ENCODE measurements around the gene PARVB.

PARVB gene

GRCh38 chr22:43994416-43994815 is 29.7 kb upstream of the PARVB start:
- Histone ChIP-seq H3K9me3 (no peaks in the 10 kb centered on the region), H3K4me3 (ENCODE audit: low read depth in 1 of 2, low read length in 1 of 2) (no peak overlapping the region), H3K4me1 (ENCODE audit: control insufficient read depth in 1 of 2, insufficient read depth in 1 of 2, low read depth in 1 of 2, low read length in 1 of 2) (peaks cover 11 to 13% of the 10 kb centered on the region in 2 experiments), H3K36me3 (peaks cover 44% of the 10 kb centered on the region), H3K27me3 (no peaks in the 10 kb centered on the region), H3K27ac (no peak overlapping the region)
- no peak for TF ChIP-seq CTCF (IDR thresholded peaks at IDR 0.05)

DNA sequence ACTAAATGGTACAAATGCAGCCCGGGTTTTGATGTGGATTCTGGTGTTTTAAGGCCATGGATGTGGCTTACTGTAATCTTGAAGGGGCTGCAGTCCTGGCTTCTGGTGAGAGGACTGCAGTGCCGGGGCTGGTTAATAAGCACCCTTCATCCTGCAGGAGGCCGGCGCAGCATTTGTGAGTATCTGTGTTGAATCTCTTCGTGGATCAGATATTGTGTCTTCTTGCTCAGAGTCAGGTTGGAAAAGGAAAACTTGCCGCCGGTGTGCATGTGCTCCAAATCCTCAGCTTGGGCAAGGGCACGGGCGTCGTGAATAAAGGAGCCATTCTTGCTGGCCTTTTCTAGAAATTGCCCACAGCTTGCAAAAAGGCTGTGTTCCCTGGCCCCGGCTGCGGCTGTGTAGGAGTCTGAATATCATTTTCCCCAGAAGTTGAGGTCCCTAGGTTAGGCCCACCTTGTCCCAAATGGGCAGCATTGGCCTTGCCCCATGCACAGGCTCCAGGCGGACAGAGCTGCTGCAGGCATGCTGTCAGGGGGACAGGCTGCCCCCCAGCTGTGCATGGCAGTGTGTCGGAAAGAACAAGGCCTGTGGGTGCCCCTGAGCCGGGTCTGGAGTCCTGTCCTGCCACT is 28.9 kb upstream of the PARVB start:
- H3K9me3 ChIP-seq: no peaks in the 10 kb centered on the region
- H3K4me1 ChIP-seq (ENCODE audit: control insufficient read depth in 1 of 2, insufficient read depth in 1 of 2, low read depth in 1 of 2, low read length in 1 of 2): peaks cover 11 to 13% of the 10 kb centered on the region in 2 experiments
- peaks cover 36% of the 10 kb centered on the region for H3K36me3 ChIP-seq
- peak overlapping the region; percentile 70 for H3K27ac ChIP-seq
- TF ChIP-seq CTCF (IDR thresholded peaks at IDR 0.05): no peak
- H3K27me3 ChIP-seq: no peaks in the 10 kb centered on the region
- peak overlapping the region; percentile 48 to 50 for H3K4me3 ChIP-seq (ENCODE audit: low read depth in 1 of 2, low read length in 1 of 2)

DNA sequence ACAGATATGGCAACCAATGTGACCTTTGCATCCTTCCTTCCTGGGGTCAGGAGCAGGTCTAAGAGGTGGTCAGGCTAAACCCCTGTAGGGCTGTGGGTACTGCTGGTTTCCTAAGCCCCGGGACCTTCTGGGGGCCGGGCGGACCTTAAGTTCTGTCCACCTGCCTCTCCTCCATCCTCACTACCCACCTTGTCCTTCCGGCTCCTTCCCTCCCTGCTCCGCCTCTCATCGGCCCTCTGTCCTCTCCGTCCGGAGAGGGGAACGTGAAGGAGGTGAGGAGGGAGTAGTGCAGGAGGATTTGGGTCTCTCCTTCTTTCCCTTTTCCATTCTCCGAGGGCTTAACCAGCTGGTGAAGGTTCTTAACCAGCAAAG is 28.3 kb upstream of the PARVB start:
- H3K27ac ChIP-seq: peak overlapping the region; percentile 70

GRCh38 chr22:43996170-43996980 is 27.7 kb upstream of the PARVB start:
- Histone ChIP-seq H3K4me1 (ENCODE audit: control insufficient read depth in 1 of 2, insufficient read depth in 1 of 2, low read depth in 1 of 2, low read length in 1 of 2) (peaks cover 11 to 13% of the 10 kb centered on the region in 2 experiments), H3K4me3 (ENCODE audit: low read depth in 1 of 2, low read length in 1 of 2) (peak overlapping the region; percentile 48 to 50), H3K36me3 (peaks cover 24% of the 10 kb centered on the region), H3K27ac (peak overlapping the region; percentile 70), H3K27me3 (no peaks in the 10 kb centered on the region), H3K9me3 (no peaks in the 10 kb centered on the region)
- TF ChIP-seq CTCF (IDR thresholded peaks at IDR 0.05): no peak

More for the DNA sequence above, 28.3 kb upstream of the PARVB start:
- Histone ChIP-seq H3K4me1 (ENCODE audit: control insufficient read depth in 1 of 2, insufficient read depth in 1 of 2, low read depth in 1 of 2, low read length in 1 of 2) (peaks cover 11 to 13% of the 10 kb centered on the region in 2 experiments), H3K27me3 (no peaks in the 10 kb centered on the region), H3K9me3 (no peaks in the 10 kb centered on the region), H3K4me3 (ENCODE audit: low read depth in 1 of 2, low read length in 1 of 2) (peak overlapping the region; percentile 48 to 50), H3K36me3 (peaks cover 30% of the 10 kb centered on the region)
- no peak for TF ChIP-seq CTCF (IDR thresholded peaks at IDR 0.05)

DNA sequence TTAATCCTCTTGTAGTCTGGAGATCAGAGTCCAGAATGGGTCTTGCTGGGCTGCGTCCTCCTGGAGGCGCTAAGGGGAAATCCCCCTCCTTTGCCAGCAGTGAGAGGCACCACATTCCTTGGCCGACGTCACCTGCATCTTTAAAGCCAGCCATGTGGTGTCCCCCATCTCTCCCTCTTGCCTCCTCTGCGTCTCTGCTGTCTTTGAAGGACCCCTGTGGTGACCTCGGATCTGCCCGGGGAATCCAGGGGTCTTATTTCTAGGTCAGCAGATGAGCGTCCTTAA is 27.2 kb upstream of the PARVB start:
- no peak overlapping the region for H3K27ac ChIP-seq
- peaks cover 19% of the 10 kb centered on the region for H3K36me3 ChIP-seq
- no peak overlapping the region for H3K4me3 ChIP-seq (ENCODE audit: low read depth in 1 of 2, low read length in 1 of 2)
- TF ChIP-seq CTCF (IDR thresholded peaks at IDR 0.05): no peak
- H3K27me3 ChIP-seq: no peaks in the 10 kb centered on the region
- peaks cover 11 to 13% of the 10 kb centered on the region in 2 experiments for H3K4me1 ChIP-seq (ENCODE audit: control insufficient read depth in 1 of 2, insufficient read depth in 1 of 2, low read depth in 1 of 2, low read length in 1 of 2)
- no peaks in the 10 kb centered on the region for H3K9me3 ChIP-seq

Data from neutrophil (primary cell).